IMR-90 (cell line): ENCODE results near the gene EPHB1. TPM values are rescaled to one million over a fixed set of nuclear protein-coding genes. Genes with fewer than 3 reads are reported as not detected.

Experiments used
- ATAC-seq: fragments of 200-7000 bp; cut with Tn5 transposase; 2 replicates; pipeline ENCODE4 v1.9.1; 2020; ENCODE audit warnings: low read depth, mild to moderate bottlenecking, moderate library complexity
- BruUV-seq: library from RNA; stranded (reverse); fragments of 400-500 nt; replicated peaks from 2 replicates; lab custom pipeline; 2021; lab: Mats Ljungman, UMichigan
- CTCF ChIA-PET: fragments of 300-600 bp; formaldehyde crosslinking; extraction: SDS; loops from one replicate; lab custom pipeline; 2021; ENCODE audit warnings: antibody characterized with exemption; lab: Yijun Ruan, JAX
- POLR2A ChIA-PET: fragments of 300-600 bp; sonication (Branson Sonifier 250); formaldehyde crosslinking; loops from one replicate; lab custom pipeline; 2022; ENCODE audit warnings: antibody characterized with exemption; ENCODE audit not compliant: unreplicated experiment; lab: Charles Lee
- DNase-seq: peaks from one replicate; pipeline ENCODE4 v3.0.0; 2013
- H2AFZ ChIP-seq: replicated peaks from 2 replicates; pipeline ENCODE3; 2013; ENCODE audit warnings: low read length, mild to moderate bottlenecking; ENCODE audit not compliant: poor library complexity
- H2AK5ac ChIP-seq: 2 replicates; pipeline ENCODE4 v1.6.1; 2013; ENCODE audit warnings: low read depth, low read length, inconsistent platforms
- H2AK9ac ChIP-seq: replicated peaks from 2 replicates; pipeline ENCODE3; 2013; ENCODE audit warnings: mild to moderate bottlenecking, low read depth, low read length, moderate library complexity; ENCODE audit not compliant: poor library complexity
- H2BK120ac ChIP-seq: 2 replicates; pipeline ENCODE4 v1.6.1; 2013; ENCODE audit warnings: low read depth, low read length, inconsistent platforms
- H2BK15ac ChIP-seq: 3 replicates; pipeline ENCODE4 v1.6.1; 2013; ENCODE audit warnings: low read depth, low read length, inconsistent platforms
- H2BK20ac ChIP-seq: 2 replicates; pipeline ENCODE4 v1.6.1; 2013; ENCODE audit warnings: low read depth, mild to moderate bottlenecking, inconsistent platforms, low read length, moderate library complexity
- H2BK5ac ChIP-seq: 2 replicates; pipeline ENCODE4 v1.6.1; 2013; ENCODE audit warnings: mild to moderate bottlenecking, low read depth, low read length, inconsistent platforms; ENCODE audit not compliant: poor library complexity, severe bottlenecking
- H3K14ac ChIP-seq: replicated peaks from 2 replicates; pipeline ENCODE4 v1.6.1; 2013; ENCODE audit warnings: low read depth, low read length, inconsistent platforms
- H3K18ac ChIP-seq: 2 replicates; pipeline ENCODE4 v1.6.1; 2013; ENCODE audit warnings: low read depth, low read length, control low read depth
- H3K23ac ChIP-seq: 2 replicates; pipeline ENCODE4 v1.6.1; 2013; ENCODE audit warnings: low read depth, low read length, inconsistent platforms
- H3K27ac ChIP-seq: 2 replicates; pipeline ENCODE4 v1.5.1; 2013; ENCODE audit warnings: mild to moderate bottlenecking, control low read depth, low read length; ENCODE audit not compliant: insufficient read depth
- H3K27me3 ChIP-seq: 2 replicates; pipeline ENCODE4 v1.6.1; 2013; ENCODE audit warnings: low read length; ENCODE audit not compliant: control insufficient read depth, insufficient read depth
- H3K36me3 ChIP-seq: 2 replicates; pipeline ENCODE4 v1.6.1; 2013; ENCODE audit warnings: low read length, mixed read lengths; ENCODE audit not compliant: control insufficient read depth, insufficient read depth
- H3K4ac ChIP-seq: 2 replicates; pipeline ENCODE4 v1.6.1; 2013; ENCODE audit warnings: low read depth, low read length, inconsistent platforms
- H3K4me1 ChIP-seq: 2 replicates; pipeline ENCODE4 v1.6.1; 2013; ENCODE audit warnings: low read length, mixed read lengths; ENCODE audit not compliant: control insufficient read depth, insufficient read depth
- H3K4me2 ChIP-seq: 2 replicates; pipeline ENCODE4 v1.6.1; 2013; ENCODE audit warnings: low read depth, mild to moderate bottlenecking, control low read depth, low read length, moderate library complexity
- H3K4me3 ChIP-seq: 2 replicates; pipeline ENCODE4 v1.5.1; 2013; ENCODE audit warnings: low read depth, mild to moderate bottlenecking, control low read depth, low read length, moderate library complexity; ENCODE audit not compliant: insufficient read depth
- H3K56ac ChIP-seq: 2 replicates; pipeline ENCODE4 v1.6.1; 2013; ENCODE audit warnings: low read length, inconsistent platforms; ENCODE audit not compliant: insufficient read depth; ENCODE audit errors: extremely low read depth
- H3K79me1 ChIP-seq, 2 experiments: 2 replicates each; pipeline ENCODE4 v1.6.1; 2013; ENCODE audit warnings: low read length in 2 of 2, inconsistent platforms in 1 of 2, low read depth in 1 of 2
- H3K9ac ChIP-seq: 2 replicates; pipeline ENCODE4 v1.6.1; 2013; ENCODE audit warnings: low read depth, low read length, control low read depth
- H3K9me1 ChIP-seq: 2 replicates; pipeline ENCODE4 v1.6.1; 2013; ENCODE audit warnings: low read length, inconsistent platforms; ENCODE audit not compliant: insufficient read depth
- H3K9me3 ChIP-seq: 2 replicates; pipeline ENCODE4 v1.6.1; 2013; ENCODE audit warnings: low read length; ENCODE audit not compliant: control insufficient read depth, insufficient read depth
- H4K20me1 ChIP-seq: 2 replicates; pipeline ENCODE4 v1.6.1; 2013; ENCODE audit warnings: low read length, inconsistent platforms; ENCODE audit not compliant: insufficient read depth
- H4K5ac ChIP-seq: 2 replicates; pipeline ENCODE4 v1.6.1; 2013; ENCODE audit warnings: mild to moderate bottlenecking, low read depth, low read length, control low read depth
- H4K8ac ChIP-seq, 2 experiments: 2 replicates each; pipeline ENCODE4 v1.6.1; 2013; ENCODE audit warnings: low read depth in 2 of 2, low read length in 2 of 2, control low read depth in 1 of 2, inconsistent platforms in 1 of 2
- H4K91ac ChIP-seq: 2 replicates; pipeline ENCODE4 v1.6.1; 2013; ENCODE audit warnings: low read depth, low read length, inconsistent platforms; ENCODE audit not compliant: insufficient read depth
- BHLHE40 ChIP-seq: fragments of 150-350 bp; IDR thresholded peaks from 2 replicates; pipeline ENCODE4 v1.6.1; 2016; ENCODE audit warnings: mild to moderate bottlenecking, low read depth, low read length
- CEBPB ChIP-seq: IDR thresholded peaks from 2 replicates; pipeline ENCODE4 v1.6.1; 2012; ENCODE audit warnings: low read depth, low read length, improper control_type of control experiment
- ELK1 ChIP-seq: fragments of 150-350 bp; IDR thresholded peaks from 2 replicates; pipeline ENCODE4 v1.6.1; 2016; ENCODE audit warnings: low read depth, mild to moderate bottlenecking, low read length, moderate library complexity, borderline replicate concordance
- FOS ChIP-seq: fragments of 150-350 bp; IDR thresholded peaks from 2 replicates; pipeline ENCODE4 v1.6.1; 2016; ENCODE audit warnings: low read depth, low read length
- MAFK ChIP-seq: IDR thresholded peaks from 2 replicates; pipeline ENCODE4 v1.6.1; 2012; ENCODE audit warnings: low read depth, low read length, improper control_type of control experiment
- MXI1 ChIP-seq: IDR thresholded peaks from 2 replicates; pipeline ENCODE4 v1.6.1; 2012; ENCODE audit warnings: low read depth, mild to moderate bottlenecking, low read length, moderate library complexity, borderline replicate concordance
- NFE2L2 ChIP-seq: fragments of 150-350 bp; IDR thresholded peaks from 2 replicates; pipeline ENCODE4 v1.6.1; 2016; ENCODE audit warnings: low read depth, mild to moderate bottlenecking, low read length
- POLR2A ChIP-seq: IDR thresholded peaks from 2 replicates; pipeline ENCODE4 v1.6.1; 2012; ENCODE audit warnings: mild to moderate bottlenecking, low read depth, low read length
- RAD21 ChIP-seq: IDR thresholded peaks from 2 replicates; pipeline ENCODE4 v1.6.1; 2012; ENCODE audit warnings: low read length, improper control_type of control experiment
- RCOR1 ChIP-seq: IDR thresholded peaks from 2 replicates; pipeline ENCODE4 v1.6.1; 2012; ENCODE audit warnings: mild to moderate bottlenecking, low read length, improper control_type of control experiment; ENCODE audit not compliant: insufficient replicate concordance
- RFX5 ChIP-seq: IDR thresholded peaks from 2 replicates; pipeline ENCODE4 v1.8.0; 2012; ENCODE audit warnings: low read depth, mild to moderate bottlenecking, low read length, moderate library complexity
- SMC3 ChIP-seq: fragments of 150-350 bp; IDR thresholded peaks from 2 replicates; pipeline ENCODE4 v1.6.1; 2016; ENCODE audit warnings: low read depth, mild to moderate bottlenecking, antibody characterized with exemption, low read length, moderate library complexity
- WGBS, 2 experiments: methylation state at CpG; one replicate each; pipeline versions ENCODE4 v1.1.5 to v1.1.7; 2013; ENCODE audit warnings: missing lambda C conversion rate in 2 of 2; ENCODE audit not compliant: insufficient read length in 1 of 2; ENCODE audit errors: extremely low coverage in 2 of 2; 5-methylcytosine and 5-hydroxymethylcytosine counted together
- dilution Hi-C: fragments of 300-500 bp; cut with HindIII; formaldehyde crosslinking; loops from one replicate; pipeline ENCODE4 v1.14.3; 2018; ENCODE audit warnings: low sequenced_read_pairs; ENCODE audit not compliant: unreplicated experiment
- in situ Hi-C: fragments of 300-500 bp; cut with MboI; formaldehyde crosslinking; loops from 3 replicates; pipeline ENCODE4 v1.14.3; 2019; ENCODE audit warnings: low sequenced_read_pairs, inconsistent platforms, mixed read lengths
- intact Hi-C: fragments of 100-400 bp; cut with micrococcal nuclease; formaldehyde crosslinking; loops from 2 replicates; pipeline ENCODE4 v1.10.0; 2022
- polyA plus RNA-seq, 3 experiments: library from polyadenylated mRNA; depleted of rRNA; stranded (reverse); fragments of >200 nt; gene quantifications; 2 replicates each; pipeline ENCODE4 v1.2.3, GENCODE V29; 2012; ENCODE audit warnings: low replicate concordance in 1 of 3
- total RNA-seq: library from RNA; depleted of rRNA; stranded (reverse); fragments of >200 nt; gene quantifications from 2 replicates; pipeline ENCODE4 v1.2.3, GENCODE V29; 2012
- TF ChIP-seq, protein P1 (sequence below): fragments of 150-350 bp; IDR thresholded peaks from 2 replicates; pipeline ENCODE4 v1.6.1; 2017; ENCODE audit warnings: mild to moderate bottlenecking, antibody characterized with exemption, low read length, low read depth
- TF ChIP-seq, protein P2 (sequence below): conservative IDR thresholded peaks from 2 replicates; pipeline ENCODE4 v1.5.1; 2012; ENCODE audit warnings: mild to moderate bottlenecking, low read depth, low read length, improper control_type of control experiment

EPHB1 gene
- total and polyA plus RNA-seq, 2 of the 4 experiments (the other 2 are of a cell fraction) = 0.17 to 0.36 TPM

- TF ChIP-seq CEBPB = no peak
- no peak for TF ChIP-seq FOS
- TF ChIP-seq MXI1 = no peak
- TF ChIP-seq RCOR1 = no peak
- TF ChIP-seq, protein P1, sequence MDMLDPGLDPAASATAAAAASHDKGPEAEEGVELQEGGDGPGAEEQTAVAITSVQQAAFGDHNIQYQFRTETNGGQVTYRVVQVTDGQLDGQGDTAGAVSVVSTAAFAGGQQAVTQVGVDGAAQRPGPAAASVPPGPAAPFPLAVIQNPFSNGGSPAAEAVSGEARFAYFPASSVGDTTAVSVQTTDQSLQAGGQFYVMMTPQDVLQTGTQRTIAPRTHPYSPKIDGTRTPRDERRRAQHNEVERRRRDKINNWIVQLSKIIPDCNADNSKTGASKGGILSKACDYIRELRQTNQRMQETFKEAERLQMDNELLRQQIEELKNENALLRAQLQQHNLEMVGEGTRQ = no peak
- TF ChIP-seq POLR2A = no peak
- TF ChIP-seq RAD21 = no peak
- no peak for TF ChIP-seq MAFK
- TF ChIP-seq ELK1 = no peak
- TF ChIP-seq, protein P2, sequence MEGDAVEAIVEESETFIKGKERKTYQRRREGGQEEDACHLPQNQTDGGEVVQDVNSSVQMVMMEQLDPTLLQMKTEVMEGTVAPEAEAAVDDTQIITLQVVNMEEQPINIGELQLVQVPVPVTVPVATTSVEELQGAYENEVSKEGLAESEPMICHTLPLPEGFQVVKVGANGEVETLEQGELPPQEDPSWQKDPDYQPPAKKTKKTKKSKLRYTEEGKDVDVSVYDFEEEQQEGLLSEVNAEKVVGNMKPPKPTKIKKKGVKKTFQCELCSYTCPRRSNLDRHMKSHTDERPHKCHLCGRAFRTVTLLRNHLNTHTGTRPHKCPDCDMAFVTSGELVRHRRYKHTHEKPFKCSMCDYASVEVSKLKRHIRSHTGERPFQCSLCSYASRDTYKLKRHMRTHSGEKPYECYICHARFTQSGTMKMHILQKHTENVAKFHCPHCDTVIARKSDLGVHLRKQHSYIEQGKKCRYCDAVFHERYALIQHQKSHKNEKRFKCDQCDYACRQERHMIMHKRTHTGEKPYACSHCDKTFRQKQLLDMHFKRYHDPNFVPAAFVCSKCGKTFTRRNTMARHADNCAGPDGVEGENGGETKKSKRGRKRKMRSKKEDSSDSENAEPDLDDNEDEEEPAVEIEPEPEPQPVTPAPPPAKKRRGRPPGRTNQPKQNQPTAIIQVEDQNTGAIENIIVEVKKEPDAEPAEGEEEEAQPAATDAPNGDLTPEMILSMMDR = no peak
- no peak for TF ChIP-seq SMC3
- no peak for TF ChIP-seq BHLHE40
- no peak for TF ChIP-seq RFX5
- TF ChIP-seq NFE2L2 = no peak
Measured at GRCh38 chr3:134852132-134852531, 57.1 kb downstream of the EPHB1 start.

More at GRCh38 chr3:134852132-134852531, 57.1 kb downstream of the EPHB1 start:
- in situ Hi-C loops (no loop called here), intact Hi-C loops (no loop called here), dilution Hi-C loops (no loop called here)
- ATAC-seq (no peak), DNase-seq (no peak)
- H3K18ac ChIP-seq = no peak overlapping the region
- no peak overlapping the region for H2BK120ac ChIP-seq
- H2BK20ac ChIP-seq = no peak overlapping the region
- CTCF ChIA-PET = no interaction called here
- H3K9ac ChIP-seq = no peak overlapping the region
- no peaks in the 10 kb centered on the region for H3K9me1 ChIP-seq
- POLR2A ChIA-PET = no interaction called here
- H4K8ac ChIP-seq = no peak overlapping the region
- no peaks in the 10 kb centered on the region for H3K79me1 ChIP-seq
- no peaks in the 10 kb centered on the region for H3K36me3 ChIP-seq
- H3K23ac ChIP-seq = no peak overlapping the region
- H2BK15ac ChIP-seq = no peak overlapping the region
- H2AK5ac ChIP-seq = no peak overlapping the region
- H4K20me1 ChIP-seq = no peaks in the 10 kb centered on the region
- H4K5ac ChIP-seq = no peak overlapping the region
- no peaks in the 10 kb centered on the region; the same call in 1 of the 2 replicates for H3K27me3 ChIP-seq
- H3K4me3 ChIP-seq = no peak overlapping the region
- H3K56ac ChIP-seq = no peak overlapping the region
- H2AFZ ChIP-seq = no peak overlapping the region
- H2AK9ac ChIP-seq = no peak overlapping the region
- no peak overlapping the region for H2BK5ac ChIP-seq
- H3K14ac ChIP-seq = no peak overlapping the region
- WGBS, 2 experiments = 0% methylated on average over 1 of the region's 4 CpGs; no CpG with 5 or more reads in 1 of the 2 experiments
- no peaks in the 10 kb centered on the region for H3K4me1 ChIP-seq
- H3K9me3 ChIP-seq = no peaks in the 10 kb centered on the region
- no peak overlapping the region for H3K4me2 ChIP-seq
- no TSS peak for BruUV-seq
- H3K27ac ChIP-seq = no peak overlapping the region
- no peak overlapping the region for H3K4ac ChIP-seq
- no peak overlapping the region for H4K91ac ChIP-seq
